ENCODE results near the gene SHC4. TPM values are rescaled to one million over a fixed set of nuclear protein-coding genes. Genes with fewer than 3 reads are reported as not detected.

Gene SHC4
- total and polyA plus RNA-seq, 2 of the 8 experiments (the other 6 are each of a cell fraction or from before 2014, with no cell fraction given), result 0.15 to 0.30 TPM

- H3K23me2 ChIP-seq (ENCODE audit: low read depth, low read length), result no peaks in the 10 kb centered on the region
- H2BK12ac ChIP-seq (ENCODE audit: low read depth, low read length), result no peak overlapping the region
- H3K4me3 ChIP-seq (ENCODE audit: extremely low read depth in 1 of 4, insufficient read depth in 2 of 4, low read depth in 3 of 4, low read length in 4 of 4), result no peak overlapping the region
- H3K9ac ChIP-seq (replicated peaks in 1 of 4; ENCODE audit: extremely low read depth in 1 of 4, low read depth in 3 of 4, low read length in 3 of 4), result no peak overlapping the region
- no peak overlapping the region for H3K18ac ChIP-seq (ENCODE audit: extremely low read depth, low read length)
- WGBS, 2 experiments (ENCODE audit: extremely low coverage in 1 of 2, insufficient coverage in 1 of 2, insufficient read length in 1 of 2, insufficient replicate concordance in 2 of 2, low coverage in 1 of 2, low lambda C conversion rate in 2 of 2, missing lambda C conversion rate in 1 of 2), result 86% methylated on average over 9 of the region's 9 CpGs; no CpG with 5 or more reads in 1 of the 2 experiments
- no peaks in the 10 kb centered on the region for H3K79me1 ChIP-seq (ENCODE audit: low read depth, low read length)
- H2BK20ac ChIP-seq (ENCODE audit: low read length), result no peak overlapping the region
- no peaks in the 10 kb centered on the region for H4K20me1 ChIP-seq (replicated peaks in 1 of 2; ENCODE audit: control insufficient read depth in 1 of 2, insufficient read depth in 2 of 2, low read length in 2 of 2)
- no peak overlapping the region for H3K56ac ChIP-seq (replicated peaks; ENCODE audit: insufficient read length, low read depth, low read length)
- CTCF ChIA-PET (ENCODE audit: partially characterized antibody), result interaction anchor here (0.7 to 1.9 kb wide), 4 partner anchors 11 to 35 kb away, joined by 3 to 5 read pairs (median 3); no protein-coding TSS in a partner anchor
- FAIRE-seq (peak; percentile 32), DNase-seq (ENCODE audit: low read depth in 1 of 2, low spot score in 2 of 2) (no peak)
- H2BK5ac ChIP-seq (ENCODE audit: low read depth, low read length), result no peak overlapping the region
- H2AFZ ChIP-seq (ENCODE audit: low read length), result no peak overlapping the region
- no peak overlapping the region for H3K14ac ChIP-seq (ENCODE audit: insufficient read length)
- no peak overlapping the region for H4K91ac ChIP-seq (replicated peaks; ENCODE audit: insufficient read length, low read length)
- H3K4ac ChIP-seq (replicated peaks; ENCODE audit: insufficient read length, low read depth, low read length), result no peak overlapping the region
- H3K4me2 ChIP-seq (ENCODE audit: insufficient read depth in 1 of 2, low read depth in 2 of 2, low read length in 2 of 2), result no peak overlapping the region
- H2BK120ac ChIP-seq (replicated peaks; ENCODE audit: low read depth, low read length), result no peak overlapping the region
- H3K79me2 ChIP-seq (ENCODE audit: control insufficient read depth in 1 of 2, insufficient read depth in 2 of 2, low read length in 2 of 2), result no peaks in the 10 kb centered on the region
- no peaks in the 10 kb centered on the region for H3K36me3 ChIP-seq (ENCODE audit: control insufficient read depth in 2 of 4, insufficient read depth in 4 of 4, low read length in 3 of 4)
- no peak overlapping the region for H3K23ac ChIP-seq (ENCODE audit: insufficient read length)
- H3K9me3 ChIP-seq (ENCODE audit: insufficient read depth in 2 of 2, low read depth in 1 of 2, low read length in 1 of 2), result no peaks in the 10 kb centered on the region
- H2AK5ac ChIP-seq (ENCODE audit: low read depth, low read length), result no peak overlapping the region
- no peak overlapping the region for H4K8ac ChIP-seq (ENCODE audit: extremely low read depth, insufficient read depth, low read length)
- POLR2A ChIA-PET (ENCODE audit: partially characterized antibody), result no interaction called here
- peaks cover 0 to 1% (median 0%) of the 10 kb centered on the region in 4 experiments; a peak in 1 of 7 replicates for H3K27me3 ChIP-seq (replicated peaks in 1 of 4; ENCODE audit: control insufficient read depth in 3 of 4, extremely low read depth in 1 of 4, insufficient read depth in 3 of 4, low read length in 3 of 4)
- H3K27ac ChIP-seq (ENCODE audit: low read depth, low read length), result no peak overlapping the region
- no peaks in the 10 kb centered on the region for H3K4me1 ChIP-seq (replicated peaks in 1 of 4; ENCODE audit: control insufficient read depth in 3 of 4, insufficient read depth in 4 of 4, low read length in 3 of 4)
- H2BK15ac ChIP-seq (ENCODE audit: low read length), result no peak overlapping the region
- H4K5ac ChIP-seq (ENCODE audit: insufficient read length, low read depth, low read length), result no peak overlapping the region
- TF ChIP-seq TAF1 (IDR thresholded peaks at IDR 0.05; ENCODE audit: low read depth, low read length), result no peak
- no peak for TF ChIP-seq SP2 (IDR thresholded peaks at IDR 0.05; ENCODE audit: low read length)
- TF ChIP-seq CTBP2 (IDR thresholded peaks at IDR 0.05; ENCODE audit: borderline replicate concordance, insufficient read depth, insufficient read length, low read length), result no peak
- no peak for TF ChIP-seq BACH1 (IDR thresholded peaks at IDR 0.05; ENCODE audit: low read length)
- no peak for TF ChIP-seq YY1 (IDR thresholded peaks at IDR 0.05; ENCODE audit: low read depth, low read length)
- TF ChIP-seq BRCA1 (IDR thresholded peaks at IDR 0.05; ENCODE audit: low read depth, low read length), result no peak
- TF ChIP-seq SIRT6 (IDR thresholded peaks at IDR 0.05; ENCODE audit: low read length), result no peak
- TF ChIP-seq JUND (IDR thresholded peaks at IDR 0.05; ENCODE audit: low read length), result no peak
- no peak for TF ChIP-seq RFX5 (IDR thresholded peaks at IDR 0.05; ENCODE audit: borderline replicate concordance, low read depth, low read length)
- no peak for TF ChIP-seq MAFK (IDR thresholded peaks at IDR 0.05; ENCODE audit: low read depth, low read length)
- no peak for TF ChIP-seq JUN (IDR thresholded peaks at IDR 0.05; ENCODE audit: low read depth, low read length)
- no peak for TF ChIP-seq GABPA (IDR thresholded peaks at IDR 0.05; ENCODE audit: borderline replicate concordance, insufficient read depth, low read length)
- TF ChIP-seq SP4 (IDR thresholded peaks at IDR 0.05; ENCODE audit: low read length), result no peak
- TF ChIP-seq FOSL1 (IDR thresholded peaks at IDR 0.05; ENCODE audit: insufficient read depth, low read depth, low read length), result no peak
- no peak for TF ChIP-seq SUZ12 (IDR thresholded peaks at IDR 0.05; ENCODE audit: low read length)
- TF ChIP-seq HDAC6 (IDR thresholded peaks at IDR 0.05; ENCODE audit: low read depth, low read length), result no peak
These were observed 38.0 kb downstream of the SHC4 start for GRCh38 chr15:48925714-48926223.
